ENCODE data around the gene UBR4.

- TF ChIP-seq CTCF (IDR thresholded peaks at IDR 0.05) (no peak), POLR2A (IDR thresholded peaks at IDR 0.05) (no peak)
Observed at GRCh38 chr1:19087017-19087736, 122.9 kb downstream of the UBR4 start.
